K562 (cell line): ENCODE measurements around the gene CDC37. TPM values are rescaled to one million over a fixed set of nuclear protein-coding genes. Genes with fewer than 3 reads are reported as not detected.
A peak's percentile ranks its signal among the peaks of the same experiment; 100 is the strongest.

Experiments
- ATF7 ChIP-seq: fragments of 450-650 bp; IDR thresholded peaks from 2 replicates; pipeline ENCODE4 v1.7.1; 2014; ENCODE audit warnings: mild to moderate bottlenecking, moderate library complexity
- FIP1L1 ChIP-seq: fragments of 200-400 bp; formaldehyde crosslinking; IDR thresholded peaks from 2 replicates; pipeline ENCODE4 v1.6.1; 2018; ENCODE audit warnings: mild to moderate bottlenecking, low read depth, low read length; ENCODE audit not compliant: poor library complexity, severe bottlenecking
- GATAD2A ChIP-seq: fragments of 450-650 bp; IDR thresholded peaks from 2 replicates; pipeline ENCODE4 v1.6.1; 2017
- L3MBTL2 ChIP-seq: fragments of 450-650 bp; IDR thresholded peaks from 2 replicates; pipeline ENCODE4 v1.6.1; 2016; ENCODE audit warnings: mild to moderate bottlenecking, moderate library complexity
- MXI1 ChIP-seq: IDR thresholded peaks from 2 replicates; pipeline ENCODE4 v1.6.1; 2011; ENCODE audit warnings: low read depth, mild to moderate bottlenecking, improper control_type of control experiment, low read length
- NONO ChIP-seq, 2 experiments: fragments of 200-400 bp in 1 of 2; fragments of 450-650 bp in 1 of 2; formaldehyde crosslinking in 1 of 2; IDR thresholded peaks; 2 replicates each; pipeline ENCODE4 v1.6.1; 2017; ENCODE audit warnings: low read depth in 2 of 2, mild to moderate bottlenecking in 2 of 2, moderate library complexity in 2 of 2, low read length in 1 of 2
- PML ChIP-seq: IDR thresholded peaks from 2 replicates; pipeline ENCODE4 v1.6.1; 2012; ENCODE audit warnings: low read length, inconsistent platforms
- POLR2G ChIP-seq: fragments of 200-400 bp; formaldehyde crosslinking; IDR thresholded peaks from 2 replicates; pipeline ENCODE4 v1.6.1; 2017; ENCODE audit warnings: low read depth, mild to moderate bottlenecking, antibody characterized with exemption, low read length, moderate library complexity
- SMAD4 ChIP-seq: fragments of 250-450 bp; sonication (Bioruptor Pico); conservative IDR thresholded peaks from 2 replicates; pipeline ENCODE4 v1.8.0; 2021; ENCODE audit warnings: inconsistent platforms, mild to moderate bottlenecking, moderate library complexity
- SP1 ChIP-seq: sonication (generic); formaldehyde crosslinking; IDR thresholded peaks from 2 replicates; pipeline ENCODE4 v1.8.1; 2022; ENCODE audit warnings: mild to moderate bottlenecking, missing genetic modification reagents
- TEAD4 ChIP-seq, 2 experiments: sonication (generic) in 1 of 2; formaldehyde crosslinking in 1 of 2; IDR thresholded peaks; 2 replicates each; pipeline versions ENCODE4 v1.6.1 to v1.8.0; 2012 to 2022; ENCODE audit warnings: borderline replicate concordance in 1 of 2, inconsistent platforms in 1 of 2, low read length in 1 of 2, mild to moderate bottlenecking in 1 of 2, missing genetic modification reagents in 1 of 2
- YY1 ChIP-seq, 3 experiments: IDR thresholded peaks; 2 replicates each; pipeline ENCODE4 v1.6.1; 2011; ENCODE audit warnings: low read length in 2 of 3, mild to moderate bottlenecking in 2 of 3, moderate library complexity in 2 of 3, borderline replicate concordance in 1 of 3, control low read depth in 1 of 3, low read depth in 1 of 3; ENCODE audit not compliant: insufficient read depth in 3 of 3, insufficient replicate concordance in 2 of 3, control insufficient read depth in 1 of 3, insufficient read length in 1 of 3; ENCODE audit errors: extremely low read depth in 1 of 3
- ZNF263 ChIP-seq: sonication (generic); formaldehyde crosslinking; IDR thresholded peaks from 2 replicates; pipeline ENCODE4 v1.8.0; 2022; ENCODE audit warnings: mild to moderate bottlenecking, missing genetic modification reagents, borderline replicate concordance
- ZNF79 ChIP-seq: fragments of 250-450 bp; sonication (Bioruptor Pico); IDR thresholded peaks from 2 replicates; pipeline ENCODE4 v1.4.0; 2020; ENCODE audit warnings: low read depth, mild to moderate bottlenecking, moderate library complexity
- polyA plus RNA-seq, 8 experiments: library from polyadenylated mRNA; depleted of rRNA in 4 of 8; stranded (reverse) in 5 of 8; unstranded in 3 of 8; fragments of >200 nt; fragmentation: Nextera tagmentation in 2 of 8; fragmentation: Illumina TruSeq in 1 of 8; extraction: Ambion mirVana in 2 of 8; extraction: Trizol in 1 of 8; gene quantifications; 2 replicates each; pipeline versions ENCODE4 v1.2.1 to v1.2.3, GENCODE V29; 2011 to 2014; ENCODE audit warnings: inconsistent platforms in 1 of 8, missing spikeins in 1 of 8
- total RNA-seq, 7 experiments: library from RNA; depleted of rRNA in 6 of 7; stranded (reverse); fragments of >200 nt in 6 of 7; fragmentation: Illumina TruSeq in 2 of 7; extraction: Trizol in 2 of 7; gene quantifications; 2 replicates each; pipeline versions ENCODE4 v1.2.1 to v1.2.3, GENCODE V29; 2011 to 2021; ENCODE audit warnings: low replicate concordance in 1 of 7
- TF ChIP-seq, protein P1 (sequence below), 2 experiments: IDR thresholded peaks; 2 replicates each; pipeline ENCODE4 v1.6.1; 2012; ENCODE audit warnings: improper control_type of control experiment in 2 of 2, low read depth in 2 of 2, low read length in 2 of 2, borderline replicate concordance in 1 of 2

Gene CDC37
- total and polyA plus RNA-seq, 9 of the 15 experiments (the other 6 are each of a cell fraction or from before 2014, with no cell fraction given), result 6.6 to 538 (median 227) TPM

GRCh38 chr19:10419646-10420443 lies 16.5 kb upstream of the CDC37 start (continued):
- TF ChIP-seq POLR2G, result peak; percentile 77
- TF ChIP-seq TEAD4 (IDR thresholded peaks at IDR 0.05; ENCODE audit: low read length), result 0 out of 2 replicates have a peak, but pooled peaks have one; percentile 13
- no peak for TF ChIP-seq TEAD4 (CRISPR knock-in tag; IDR thresholded peaks at IDR 0.05; ENCODE audit: borderline replicate concordance)
- peak; percentile 95 for TF ChIP-seq MXI1
- TF ChIP-seq FIP1L1, result no peak
- peak; percentile 4; the same call in 1 of the 2 replicates for TF ChIP-seq ZNF263 (CRISPR knock-in tag)
- TF ChIP-seq, protein P1, sequence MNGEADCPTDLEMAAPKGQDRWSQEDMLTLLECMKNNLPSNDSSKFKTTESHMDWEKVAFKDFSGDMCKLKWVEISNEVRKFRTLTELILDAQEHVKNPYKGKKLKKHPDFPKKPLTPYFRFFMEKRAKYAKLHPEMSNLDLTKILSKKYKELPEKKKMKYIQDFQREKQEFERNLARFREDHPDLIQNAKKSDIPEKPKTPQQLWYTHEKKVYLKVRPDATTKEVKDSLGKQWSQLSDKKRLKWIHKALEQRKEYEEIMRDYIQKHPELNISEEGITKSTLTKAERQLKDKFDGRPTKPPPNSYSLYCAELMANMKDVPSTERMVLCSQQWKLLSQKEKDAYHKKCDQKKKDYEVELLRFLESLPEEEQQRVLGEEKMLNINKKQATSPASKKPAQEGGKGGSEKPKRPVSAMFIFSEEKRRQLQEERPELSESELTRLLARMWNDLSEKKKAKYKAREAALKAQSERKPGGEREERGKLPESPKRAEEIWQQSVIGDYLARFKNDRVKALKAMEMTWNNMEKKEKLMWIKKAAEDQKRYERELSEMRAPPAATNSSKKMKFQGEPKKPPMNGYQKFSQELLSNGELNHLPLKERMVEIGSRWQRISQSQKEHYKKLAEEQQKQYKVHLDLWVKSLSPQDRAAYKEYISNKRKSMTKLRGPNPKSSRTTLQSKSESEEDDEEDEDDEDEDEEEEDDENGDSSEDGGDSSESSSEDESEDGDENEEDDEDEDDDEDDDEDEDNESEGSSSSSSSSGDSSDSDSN (IDR thresholded peaks at IDR 0.05; ENCODE audit: borderline replicate concordance in 1 of 2, low read depth in 2 of 2, low read length in 2 of 2), result 0 out of 4 replicates have a peak, but pooled peaks of 1 of the 2 experiments have one; percentile 21
- no peak for TF ChIP-seq ZNF79 (CRISPR knock-in tag)
- peak; percentile 96 for TF ChIP-seq L3MBTL2
- peak; percentile 46; the same call in 1 of the 2 replicates for TF ChIP-seq ATF7
- peak; percentile 90; the same call in 1 of the 2 replicates for TF ChIP-seq GATAD2A
- TF ChIP-seq YY1 (IDR thresholded peaks at IDR 0.05; ENCODE audit: borderline replicate concordance in 1 of 3, control insufficient read depth in 1 of 3, extremely low read depth in 1 of 3, insufficient read depth in 3 of 3, insufficient read length in 1 of 3, insufficient replicate concordance in 2 of 3, low read depth in 1 of 3, low read length in 2 of 3), result peak in 2 of 3 experiments; percentile 49 to 75
- TF ChIP-seq PML, result peak; percentile 43; the same call in 1 of the 2 replicates
- TF ChIP-seq SMAD4 (CRISPR knock-in tag), result peak; percentile 79
- TF ChIP-seq SP1, result peak; percentile 40
- no peak for TF ChIP-seq NONO (IDR thresholded peaks at IDR 0.05; ENCODE audit: low read depth in 2 of 2, low read length in 1 of 2)
